HepG2 (cell line): ENCODE results near the gene ITCH. TPM values are rescaled to one million over a fixed set of nuclear protein-coding genes. Genes with fewer than 3 reads are reported as not detected.

Experiments
- ASH2L ChIP-seq: fragments of 300-600, 200-600 bp; sonication (generic); IDR thresholded peaks from 2 replicates; pipeline ENCODE4 v1.7.0; 2017; ENCODE audit warnings: low read depth, mild to moderate bottlenecking, moderate library complexity, mixed read lengths, low read length; ENCODE audit not compliant: insufficient read length
- EP300 ChIP-seq, 3 experiments: sonication (generic) in 1 of 3; formaldehyde crosslinking in 1 of 3; IDR thresholded peaks; 2 replicates each; pipeline versions ENCODE4 v1.5.1 to v1.6.1; 2011 to 2020; ENCODE audit warnings: low read depth in 2 of 3, low read length in 2 of 3, borderline replicate concordance in 1 of 3, improper control_type of control experiment in 1 of 3, mild to moderate bottlenecking in 1 of 3, missing genetic modification reagents in 1 of 3, moderate library complexity in 1 of 3
- KAT2B ChIP-seq: fragments of 150-350 bp; IDR thresholded peaks from 2 replicates; pipeline ENCODE4 v1.6.1; 2014; ENCODE audit warnings: low read depth, low read length, borderline replicate concordance
- MBD4 ChIP-seq: IDR thresholded peaks from 2 replicates; pipeline ENCODE4 v1.6.1; 2012; ENCODE audit warnings: low read length, inconsistent platforms, borderline replicate concordance
- REST ChIP-seq, 2 experiments: IDR thresholded peaks; 2 replicates each; pipeline ENCODE4 v1.6.1; 2011 to 2012; ENCODE audit warnings: low read length in 2 of 2, borderline replicate concordance in 1 of 2, low read depth in 1 of 2, mild to moderate bottlenecking in 1 of 2, moderate library complexity in 1 of 2
- SKI ChIP-seq: fragments of 450-650 bp; IDR thresholded peaks from one replicate; pipeline ENCODE4 v1.6.1; 2018; ENCODE audit warnings: mild to moderate bottlenecking; ENCODE audit not compliant: partially characterized antibody
- UBTF ChIP-seq: sonication (generic); formaldehyde crosslinking; IDR thresholded peaks from 2 replicates; pipeline ENCODE4 v1.4.0; 2020; ENCODE audit warnings: mild to moderate bottlenecking, missing genetic modification reagents
- ZFYVE20 ChIP-seq: sonication (generic); formaldehyde crosslinking; IDR thresholded peaks from 2 replicates; pipeline ENCODE4 v1.8.0; 2023; ENCODE audit warnings: low read depth, mild to moderate bottlenecking, moderate library complexity, missing genetic modification reagents, borderline replicate concordance
- ZNF543 ChIP-seq: sonication (generic); formaldehyde crosslinking; IDR thresholded peaks from 2 replicates; pipeline ENCODE4 v1.4.0; 2020; ENCODE audit warnings: mild to moderate bottlenecking, missing genetic modification reagents
- ZNF749 ChIP-seq: sonication (generic); formaldehyde crosslinking; IDR thresholded peaks from 2 replicates; pipeline ENCODE4 v1.8.0; 2022; ENCODE audit warnings: mild to moderate bottlenecking, missing genetic modification reagents, moderate library complexity, borderline replicate concordance
- ZSCAN29 ChIP-seq: sonication (generic); formaldehyde crosslinking; conservative IDR thresholded peaks from 2 replicates; pipeline ENCODE4 v1.4.0; 2020; ENCODE audit warnings: mild to moderate bottlenecking, missing genetic modification reagents
- ZSCAN9 ChIP-seq: IDR thresholded peaks from 2 replicates; pipeline ENCODE4 v1.6.1; 2016; ENCODE audit warnings: borderline replicate concordance
- polyA plus RNA-seq, 8 experiments: library from polyadenylated mRNA; depleted of rRNA in 3 of 8; stranded (reverse) in 7 of 8; unstranded in 1 of 8; fragments of >200 nt; fragmentation: Illumina TruSeq in 4 of 8; extraction: Trizol in 4 of 8; gene quantifications; 2 replicates each; pipeline versions ENCODE4 v1.2.1 to v1.2.3, GENCODE V29; 2011 to 2016; ENCODE audit warnings: low read depth in 4 of 8, missing spikeins in 1 of 8, mixed read lengths in 1 of 8; ENCODE audit not compliant: insufficient read depth in 1 of 8
- total RNA-seq, 5 experiments: library from RNA; depleted of rRNA; stranded (reverse); fragments of >200 nt; fragmentation: Illumina TruSeq; extraction: Trizol; gene quantifications; 2 replicates each; pipeline ENCODE4 v1.2.3, GENCODE V29; 2016; ENCODE audit warnings: low read depth in 1 of 5
- TF ChIP-seq, protein P1 (sequence below): sonication (generic); formaldehyde crosslinking; IDR thresholded peaks from 2 replicates; pipeline ENCODE4 v1.4.0; 2020; ENCODE audit warnings: missing genetic modification reagents, borderline replicate concordance
- TF ChIP-seq, protein P2 (sequence below): sonication (generic); formaldehyde crosslinking; IDR thresholded peaks from 2 replicates; pipeline ENCODE4 v1.4.0; 2020; ENCODE audit warnings: missing genetic modification reagents, low read depth, mild to moderate bottlenecking, borderline replicate concordance
- TF ChIP-seq, protein P3 (sequence below): sonication (generic); formaldehyde crosslinking; IDR thresholded peaks from 2 replicates; pipeline ENCODE4 v1.4.0; 2020; ENCODE audit warnings: mild to moderate bottlenecking, missing genetic modification reagents

Gene ITCH
- total and polyA plus RNA-seq, 2 of the 13 experiments (the other 11 are each of a cell fraction or from before 2014, with no cell fraction given) = 20.5 to 112 TPM

DNA sequence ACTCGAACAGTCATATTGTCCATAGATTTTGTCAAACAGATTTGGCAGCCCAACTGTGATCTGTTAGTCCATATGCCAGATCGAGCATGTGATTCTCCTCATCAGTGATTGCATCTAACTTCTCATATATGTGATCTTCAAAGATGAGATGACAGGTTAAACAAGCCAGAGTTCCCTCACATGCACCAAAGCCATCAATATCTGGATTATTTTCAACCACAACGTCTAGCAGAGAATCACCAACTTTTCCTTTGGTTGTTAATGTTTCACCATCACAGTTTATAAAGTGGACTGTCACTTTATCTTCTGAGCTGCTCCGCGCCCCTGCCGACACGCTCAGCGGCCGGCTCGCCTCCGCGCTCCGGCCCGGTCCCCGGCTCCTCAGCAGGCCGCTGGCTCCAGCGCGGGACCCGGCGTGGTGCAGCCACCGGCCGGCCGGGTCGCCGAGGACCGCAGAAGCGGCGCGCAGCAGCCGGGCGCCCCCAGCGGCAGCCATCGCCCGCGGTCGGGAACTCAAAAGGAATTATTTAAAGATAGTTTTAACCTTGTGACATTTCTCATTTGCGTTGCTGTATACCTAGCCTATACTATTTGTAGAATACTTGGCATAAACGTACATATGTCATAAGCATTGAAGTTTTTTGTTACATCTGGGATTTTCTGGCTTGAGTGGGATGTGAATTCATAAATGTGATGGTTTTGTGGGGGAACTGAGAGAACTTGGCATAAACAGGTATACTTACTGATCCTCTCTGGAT, 113.1 kb downstream of the ITCH start (continued):
- peak; percentile 64; the same call in 1 of the 2 replicates for TF ChIP-seq ZNF749 (CRISPR knock-in tag)
- no peak; the same call in 1 of the 2 replicates for TF ChIP-seq ZNF543 (CRISPR knock-in tag)
- TF ChIP-seq, protein P1, sequence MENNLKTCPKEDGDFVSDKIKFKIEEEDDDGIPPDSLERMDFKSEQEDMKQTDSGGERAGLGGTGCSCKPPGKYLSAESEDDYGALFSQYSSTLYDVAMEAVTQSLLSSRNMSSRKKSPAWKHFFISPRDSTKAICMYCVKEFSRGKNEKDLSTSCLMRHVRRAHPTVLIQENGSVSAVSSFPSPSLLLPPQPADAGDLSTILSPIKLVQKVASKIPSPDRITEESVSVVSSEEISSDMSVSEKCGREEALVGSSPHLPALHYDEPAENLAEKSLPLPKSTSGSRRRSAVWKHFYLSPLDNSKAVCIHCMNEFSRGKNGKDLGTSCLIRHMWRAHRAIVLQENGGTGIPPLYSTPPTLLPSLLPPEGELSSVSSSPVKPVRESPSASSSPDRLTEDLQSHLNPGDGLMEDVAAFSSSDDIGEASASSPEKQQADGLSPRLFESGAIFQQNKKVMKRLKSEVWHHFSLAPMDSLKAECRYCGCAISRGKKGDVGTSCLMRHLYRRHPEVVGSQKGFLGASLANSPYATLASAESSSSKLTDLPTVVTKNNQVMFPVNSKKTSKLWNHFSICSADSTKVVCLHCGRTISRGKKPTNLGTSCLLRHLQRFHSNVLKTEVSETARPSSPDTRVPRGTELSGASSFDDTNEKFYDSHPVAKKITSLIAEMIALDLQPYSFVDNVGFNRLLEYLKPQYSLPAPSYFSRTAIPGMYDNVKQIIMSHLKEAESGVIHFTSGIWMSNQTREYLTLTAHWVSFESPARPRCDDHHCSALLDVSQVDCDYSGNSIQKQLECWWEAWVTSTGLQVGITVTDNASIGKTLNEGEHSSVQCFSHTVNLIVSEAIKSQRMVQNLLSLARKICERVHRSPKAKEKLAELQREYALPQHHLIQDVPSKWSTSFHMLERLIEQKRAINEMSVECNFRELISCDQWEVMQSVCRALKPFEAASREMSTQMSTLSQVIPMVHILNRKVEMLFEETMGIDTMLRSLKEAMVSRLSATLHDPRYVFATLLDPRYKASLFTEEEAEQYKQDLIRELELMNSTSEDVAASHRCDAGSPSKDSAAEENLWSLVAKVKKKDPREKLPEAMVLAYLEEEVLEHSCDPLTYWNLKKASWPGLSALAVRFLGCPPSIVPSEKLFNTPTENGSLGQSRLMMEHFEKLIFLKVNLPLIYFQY = peak; percentile 62; the same call in 1 of the 2 replicates
- TF ChIP-seq REST (IDR thresholded peaks at IDR 0.05; ENCODE audit: borderline replicate concordance in 1 of 2, low read depth in 1 of 2, low read length in 2 of 2) = no peak
- TF ChIP-seq MBD4 = no peak
- TF ChIP-seq ASH2L = peak; percentile 74
- TF ChIP-seq, protein P2, sequence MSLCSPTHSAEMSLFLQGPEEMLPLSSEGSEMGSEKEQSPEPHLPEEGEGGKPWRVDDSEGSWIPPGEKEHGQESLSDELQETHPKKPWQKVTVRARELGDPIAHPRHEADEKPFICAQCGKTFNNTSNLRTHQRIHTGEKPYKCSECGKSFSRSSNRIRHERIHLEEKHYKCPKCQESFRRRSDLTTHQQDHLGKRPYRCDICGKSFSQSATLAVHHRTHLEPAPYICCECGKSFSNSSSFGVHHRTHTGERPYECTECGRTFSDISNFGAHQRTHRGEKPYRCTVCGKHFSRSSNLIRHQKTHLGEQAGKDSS (CRISPR knock-in tag) = 0 out of 2 replicates have a peak, but pooled peaks have one; percentile 39
- TF ChIP-seq ZFYVE20 (CRISPR knock-in tag) = no peak
- no peak for TF ChIP-seq KAT2B
- peak; percentile 98 for TF ChIP-seq UBTF (CRISPR knock-in tag)
- TF ChIP-seq ZSCAN29 (CRISPR knock-in tag) = 0 out of 2 replicates have a peak, but pooled peaks have one; percentile 41
- 0 out of 4 replicates have a peak, but pooled peaks of 1 of the 2 experiments have one; percentile 4 for TF ChIP-seq EP300 (IDR thresholded peaks at IDR 0.05; ENCODE audit: low read depth in 2 of 2, low read length in 2 of 2)
- TF ChIP-seq EP300 (CRISPR knock-in tag; IDR thresholded peaks at IDR 0.05; ENCODE audit: borderline replicate concordance) = no peak
- TF ChIP-seq SKI = peak; percentile 51
- TF ChIP-seq, protein P3, sequence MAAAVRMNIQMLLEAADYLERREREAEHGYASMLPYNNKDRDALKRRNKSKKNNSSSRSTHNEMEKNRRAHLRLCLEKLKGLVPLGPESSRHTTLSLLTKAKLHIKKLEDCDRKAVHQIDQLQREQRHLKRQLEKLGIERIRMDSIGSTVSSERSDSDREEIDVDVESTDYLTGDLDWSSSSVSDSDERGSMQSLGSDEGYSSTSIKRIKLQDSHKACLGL (CRISPR knock-in tag) = 0 out of 2 replicates have a peak, but pooled peaks have one; percentile 27
- TF ChIP-seq ZSCAN9 (CRISPR knock-in tag) = no peak
